ENCODE data around the gene EIF3J. TPM values are rescaled to one million over a fixed set of nuclear protein-coding genes. Genes with fewer than 3 reads are reported as not detected.

The EIF3J gene
- total RNA-seq, 1 experiment from 2014 or later = 129 TPM

- H3T11ph ChIP-seq (ENCODE audit: low read length) = no peak overlapping the region
- no peak overlapping the region for H3K9ac ChIP-seq (ENCODE audit: extremely low read depth, insufficient read length, low read length)
- no peaks in the 10 kb centered on the region for H3K4me1 ChIP-seq (ENCODE audit: insufficient read depth, low read length)
- H2AK5ac ChIP-seq (ENCODE audit: insufficient read length, low read length) = no peak overlapping the region
- H2BK12ac ChIP-seq (ENCODE audit: insufficient read length, low read depth, low read length) = no peak overlapping the region
- H3K27ac ChIP-seq (ENCODE audit: insufficient read length, low read depth, low read length) = no peak overlapping the region
- DNase-seq = no peak
- H3K4me3 Mint-ChIP-seq = no peak overlapping the region
- no peak overlapping the region for H2BK15ac ChIP-seq (ENCODE audit: low read depth, low read length)
- WGBS (ENCODE audit: extremely low coverage, insufficient read length, low lambda C conversion rate) = no CpG with 5 or more reads among the region's 6 CpGs
- H4K91ac ChIP-seq (ENCODE audit: insufficient read length, low read depth, low read length) = no peak overlapping the region
- no peak overlapping the region for H3K23ac ChIP-seq (ENCODE audit: insufficient read length, low read depth, low read length)
- no peaks in the 10 kb centered on the region for H3K9me3 ChIP-seq (ENCODE audit: control insufficient read depth, low read depth, low read length)
- no peaks in the 10 kb centered on the region for H3K27me3 Mint-ChIP-seq (ENCODE audit: low read depth)
- no peak overlapping the region for H3K4ac ChIP-seq (ENCODE audit: low read depth, low read length)
- H2BK5ac ChIP-seq (ENCODE audit: insufficient read length, low read length) = no peak overlapping the region
- H4K8ac ChIP-seq (replicated peaks; ENCODE audit: insufficient read length, low read depth, low read length) = no peak overlapping the region
- no peaks in the 10 kb centered on the region for H3K4me1 Mint-ChIP-seq
- no peaks in the 10 kb centered on the region for H3K27me3 ChIP-seq (ENCODE audit: insufficient read depth, low read length)
- no peaks in the 10 kb centered on the region for H3K23me2 ChIP-seq (ENCODE audit: insufficient read length, low read depth, low read length, poor library complexity, severe bottlenecking)
- no peaks in the 10 kb centered on the region for H3K79me1 ChIP-seq (ENCODE audit: insufficient read depth, low read depth, low read length, poor library complexity, severe bottlenecking)
- H3K14ac ChIP-seq (ENCODE audit: insufficient read depth, low read length) = no peak overlapping the region
- no peak overlapping the region for H2BK20ac ChIP-seq (ENCODE audit: low read depth, low read length, poor library complexity, severe bottlenecking)
- no peak overlapping the region for H3K27ac Mint-ChIP-seq
- no peaks in the 10 kb centered on the region for H4K20me1 ChIP-seq (ENCODE audit: control insufficient read depth, insufficient read depth, insufficient read length)
- H3K9me3 Mint-ChIP-seq = no peaks in the 10 kb centered on the region
- H3K4me2 ChIP-seq (ENCODE audit: insufficient read depth, insufficient read length, low read length) = no peak overlapping the region
- H3K79me2 ChIP-seq (ENCODE audit: insufficient read depth, low read length) = no peaks in the 10 kb centered on the region
- peaks cover 11 to 69% (median 54%) of the 10 kb centered on the region in 3 experiments; a peak in 6 of 7 replicates for H3K36me3 Mint-ChIP-seq (ENCODE audit: insufficient read depth in 1 of 3, low read depth in 3 of 3)
- no peak for TF ChIP-seq CTCF (conservative IDR thresholded peaks at IDR 0.05)
- no peak overlapping the region for H2BK120ac ChIP-seq (ENCODE audit: low read depth, low read length, poor library complexity, severe bottlenecking)
- no peak overlapping the region for H2AFZ ChIP-seq (ENCODE audit: low read length)
- no peak overlapping the region for H3K18ac ChIP-seq (ENCODE audit: insufficient read length, low read depth, low read length)
- H3K56ac ChIP-seq (ENCODE audit: insufficient read length, low read depth, low read length) = no peak overlapping the region
- H4K5ac ChIP-seq (ENCODE audit: insufficient read length, low read depth, low read length) = no peak overlapping the region
Observed at GRCh38 chr15:44519537-44519936, 17.4 kb upstream of the EIF3J start.
